OCI-LY3 (cell line): ENCODE measurements around the gene ABTB2.

ENCODE experiments used
- CTCF ChIP-seq: fragments of 200-600, 300-600 bp; sonication (generic); IDR thresholded peaks from 2 replicates; pipeline ENCODE4 v1.5.1; 2014; ENCODE audit warnings: antibody characterized with exemption, low read length, low read depth
- EZH2phosphoT487 ChIP-seq: fragments of 200-600 bp; shearing (Covaris generic); IDR thresholded peaks from 2 replicates; pipeline ENCODE4 v1.6.1; 2018; ENCODE audit warnings: antibody characterized with exemption, mixed run types, low read depth

DNA sequence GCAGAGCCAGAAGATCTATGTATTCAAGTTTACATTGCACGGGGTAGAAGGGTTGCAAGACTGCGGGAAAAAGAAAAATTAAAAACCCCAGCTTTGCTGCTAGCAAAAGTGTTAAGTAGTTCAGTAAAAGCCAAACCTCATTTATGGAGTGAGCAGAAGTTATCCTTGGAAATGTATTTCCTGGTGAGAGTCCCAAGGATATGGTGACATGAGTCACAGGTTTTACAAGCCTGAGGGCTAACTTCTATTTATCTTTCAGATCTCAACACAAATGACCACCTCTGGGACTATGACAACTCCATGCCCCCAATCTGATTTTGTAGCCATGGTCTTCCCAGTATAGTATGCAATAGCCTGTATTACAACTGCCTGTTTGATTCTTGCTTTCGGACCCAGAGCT, 26.1 kb downstream of the ABTB2 start:
- TF ChIP-seq CTCF (no peak), EZH2phosphoT487 (no peak)
